GM19023 (cell line): ENCODE results near the gene IRAK1BP1.
"Not testable (repeated sequence)": the region's sequence is repeated elsewhere in the genome, so short reads cannot be mapped to it uniquely, and the experiment has no call there.

Experiments
- ATAC-seq: cut with Tn5 transposase; IDR thresholded peaks from one replicate; pipeline ENCODE4 v1.9.1; 2021; ENCODE audit warnings: mild to moderate bottlenecking, moderate library complexity; ENCODE audit not compliant: unreplicated experiment

IRAK1BP1 gene, protein sequence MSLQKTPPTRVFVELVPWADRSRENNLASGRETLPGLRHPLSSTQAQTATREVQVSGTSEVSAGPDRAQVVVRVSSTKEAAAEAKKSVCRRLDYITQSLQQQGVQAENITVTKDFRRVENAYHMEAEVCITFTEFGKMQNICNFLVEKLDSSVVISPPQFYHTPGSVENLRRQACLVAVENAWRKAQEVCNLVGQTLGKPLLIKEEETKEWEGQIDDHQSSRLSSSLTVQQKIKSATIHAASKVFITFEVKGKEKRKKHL

DNA sequence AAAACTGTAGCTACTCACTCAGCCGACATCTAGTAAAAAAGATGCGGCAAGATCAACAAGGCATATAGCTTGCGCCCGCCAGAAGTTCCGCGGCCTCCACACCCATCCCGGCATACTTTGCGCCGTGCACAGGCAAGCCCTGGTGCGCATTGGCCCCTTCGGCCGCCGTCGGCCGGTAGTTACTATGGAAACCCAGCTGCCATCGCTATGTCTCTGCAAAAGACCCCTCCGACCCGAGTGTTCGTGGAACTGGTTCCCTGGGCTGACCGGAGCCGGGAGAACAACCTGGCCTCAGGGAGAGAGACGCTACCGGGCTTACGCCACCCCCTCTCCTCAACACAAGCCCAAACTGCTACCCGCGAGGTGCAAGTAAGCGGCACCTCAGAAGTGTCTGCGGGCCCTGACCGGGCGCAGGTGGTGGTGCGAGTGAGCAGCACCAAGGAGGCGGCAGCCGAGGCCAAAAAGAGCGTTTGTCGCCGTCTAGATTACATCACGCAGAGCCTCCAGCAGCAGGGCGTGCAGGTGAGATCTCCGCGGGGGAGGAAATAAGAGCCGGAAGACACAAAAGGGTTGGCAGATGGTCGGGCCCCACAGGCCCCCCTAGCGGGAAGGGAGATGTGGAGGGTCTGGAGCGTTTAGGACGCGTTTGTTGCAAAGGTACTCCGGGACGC, at the start of gene IRAK1BP1:
Gene IRAK1BP1 (plus strand): TSS at position 182 of the 671 bp plus-strand sequence. CDS start 26 bp downstream, at position 208.
- ATAC-seq, result peak; percentile 97

DNA sequence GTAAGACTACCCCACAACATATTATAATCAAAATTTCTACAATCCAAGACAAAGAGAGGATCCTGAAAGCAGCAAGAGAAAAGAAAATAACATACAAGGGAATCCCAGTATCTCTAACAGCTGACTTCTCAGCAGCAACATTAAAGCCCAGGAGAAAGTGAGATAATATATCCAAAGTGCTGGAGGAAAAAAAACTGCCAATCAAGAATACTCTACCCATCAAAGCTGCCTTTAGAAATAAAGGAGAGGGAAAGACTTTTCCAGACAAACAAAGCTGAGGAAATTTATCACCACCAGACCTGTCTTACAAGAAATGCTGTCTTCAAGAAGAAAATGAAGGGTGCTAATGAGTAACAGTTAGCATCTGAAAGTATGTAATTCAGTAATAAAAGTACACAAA, 43.3 kb upstream of the IRAK1BP1 start:
- ATAC-seq, result no peak

DNA sequence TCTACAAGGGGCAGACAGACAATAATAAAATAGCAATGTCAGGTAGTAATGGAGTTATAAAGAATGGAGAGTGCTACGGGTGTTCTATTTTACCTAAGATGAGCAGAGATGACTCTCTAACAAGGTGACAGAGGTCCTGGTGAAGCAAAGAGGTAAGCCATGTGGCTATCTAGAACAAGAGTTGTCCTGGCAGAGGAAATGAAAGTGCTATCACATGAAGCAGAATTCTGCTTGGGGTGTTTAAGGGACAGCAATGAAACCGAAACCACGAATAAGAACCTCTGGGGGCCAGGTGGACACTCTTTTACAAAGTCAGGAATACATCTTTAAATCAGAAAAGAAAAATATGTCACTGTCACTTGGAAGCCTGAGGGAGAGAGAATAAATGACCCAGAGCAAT, 37.9 kb upstream of the IRAK1BP1 start:
- ATAC-seq, result no peak

DNA sequence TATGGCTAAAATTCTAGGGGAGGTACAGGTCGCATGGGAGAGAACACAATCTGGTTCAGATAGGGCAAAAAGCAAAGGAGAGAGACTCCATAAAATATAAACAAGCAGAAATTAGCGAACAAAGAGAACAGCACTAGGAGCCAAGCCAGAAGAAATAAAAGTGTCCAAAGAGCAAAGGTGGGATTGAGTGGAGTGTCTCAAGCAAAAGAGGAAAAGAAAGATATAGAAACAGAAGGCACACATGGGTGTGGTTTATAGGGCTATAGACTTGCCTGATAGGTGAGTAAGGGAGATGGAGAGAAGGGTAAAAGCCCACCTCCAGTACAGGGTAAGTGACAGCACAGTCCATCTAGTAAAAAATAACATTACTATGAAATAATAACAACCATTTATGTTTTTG, 36.5 kb upstream of the IRAK1BP1 start:
- no peak for ATAC-seq

DNA sequence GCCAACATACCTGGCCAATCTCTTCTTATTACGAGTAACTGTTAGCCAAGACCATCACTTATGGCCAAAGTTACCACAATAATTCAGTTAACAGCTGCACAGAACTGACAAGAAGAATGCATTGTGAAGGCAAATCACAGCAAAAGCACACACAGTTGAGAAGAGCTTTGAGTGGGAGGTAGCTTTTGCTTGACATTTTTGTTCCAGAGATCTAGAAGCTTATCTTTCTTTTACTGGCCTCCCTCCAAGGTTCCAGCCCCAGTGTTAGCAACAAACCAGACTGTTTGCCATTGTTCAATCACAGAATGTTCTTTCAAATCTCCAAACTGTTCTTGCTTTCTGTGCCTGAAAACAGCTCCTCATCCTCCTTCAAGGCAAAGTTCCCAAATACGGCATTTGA, 35.9 kb upstream of the IRAK1BP1 start:
- no peak for ATAC-seq

DNA sequence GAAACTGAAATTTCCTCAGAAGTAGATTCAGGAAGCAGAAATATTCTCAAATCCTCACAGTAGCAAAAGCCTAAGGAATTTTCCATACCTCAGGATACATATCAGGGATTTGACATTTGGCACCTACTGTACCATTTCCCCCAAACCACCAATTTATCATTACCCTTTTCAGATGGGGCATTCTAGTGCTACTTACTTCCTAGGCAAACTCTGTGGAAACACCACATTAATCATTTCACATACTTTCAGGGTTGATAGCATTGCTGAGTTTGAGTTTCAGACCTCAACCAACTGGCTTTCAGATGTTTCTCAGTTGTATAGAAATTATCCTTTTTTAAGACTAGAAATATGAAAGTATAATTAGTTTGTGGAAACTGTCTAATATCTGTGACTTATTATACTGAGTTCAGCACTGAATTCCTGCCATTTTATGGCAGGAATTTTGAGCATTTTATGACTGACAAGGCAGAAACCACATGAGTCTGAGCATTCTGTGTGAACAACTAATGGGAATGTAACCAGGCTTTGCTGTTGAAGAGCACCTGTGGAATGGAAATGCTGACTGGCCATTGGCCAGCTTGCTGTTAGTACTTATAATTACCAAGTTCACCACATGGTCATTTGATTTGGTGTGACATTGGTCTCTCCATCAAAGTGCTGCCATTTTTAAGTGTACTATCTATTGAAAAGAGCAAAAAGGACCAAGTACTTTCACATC, 35.1 kb upstream of the IRAK1BP1 start:
- peak; percentile 49 for ATAC-seq

DNA sequence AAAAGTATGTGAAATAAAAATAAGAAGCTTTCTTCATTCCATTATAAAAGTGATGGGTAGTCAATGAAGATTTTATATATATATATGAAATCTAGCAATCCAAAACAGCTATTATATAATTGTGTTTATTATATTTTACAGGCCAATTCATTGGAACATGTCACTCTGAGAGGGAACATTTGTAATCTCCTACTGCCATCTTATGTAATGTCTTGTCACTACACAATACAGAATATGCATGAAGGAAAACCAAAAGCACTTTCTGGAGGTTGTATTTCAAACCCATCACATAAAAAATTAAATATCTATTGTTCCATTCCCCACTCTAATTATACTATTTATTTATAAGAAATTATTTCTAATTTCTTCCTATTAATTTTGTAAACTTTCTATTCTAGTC, 31.5 kb upstream of the IRAK1BP1 start:
- ATAC-seq, result no peak

DNA sequence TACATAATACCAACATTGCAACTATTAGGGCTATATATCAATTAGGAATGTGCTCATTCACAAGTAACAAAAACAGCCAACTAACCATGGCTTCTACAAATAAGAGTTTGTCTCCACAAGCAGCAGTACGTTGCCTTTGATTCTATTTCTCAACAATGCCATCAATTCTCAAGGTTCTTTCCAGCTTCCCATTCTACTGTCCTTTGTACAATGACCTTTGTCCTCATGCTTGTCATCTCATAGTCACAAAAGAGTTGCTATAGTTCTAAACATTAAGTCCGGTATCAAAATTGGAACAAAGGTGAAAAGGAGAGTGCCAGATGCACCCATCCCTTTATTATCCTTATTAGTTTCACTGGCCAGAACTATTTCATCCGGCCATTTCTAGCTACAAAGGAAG, 30.8 kb upstream of the IRAK1BP1 start:
- no peak for ATAC-seq

DNA sequence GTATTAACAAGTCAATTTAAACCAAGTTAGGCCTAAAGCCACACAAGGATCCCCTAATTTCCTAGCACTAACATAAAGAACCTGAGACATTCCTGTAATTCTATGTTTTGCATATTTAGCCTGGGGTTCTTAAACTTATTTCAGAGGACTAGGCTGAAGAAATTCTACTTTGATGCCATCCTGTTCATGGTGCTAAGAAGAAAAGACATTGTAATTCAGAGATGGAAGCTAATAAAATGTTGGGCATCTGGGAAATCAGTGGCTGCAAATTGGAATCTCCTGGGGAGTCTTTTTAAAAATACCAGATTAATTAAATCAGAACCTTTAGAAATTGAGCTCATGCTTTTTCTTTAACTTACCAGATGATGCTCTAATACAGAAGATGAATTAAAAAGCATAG, 26.2 kb upstream of the IRAK1BP1 start:
- no peak for ATAC-seq

DNA sequence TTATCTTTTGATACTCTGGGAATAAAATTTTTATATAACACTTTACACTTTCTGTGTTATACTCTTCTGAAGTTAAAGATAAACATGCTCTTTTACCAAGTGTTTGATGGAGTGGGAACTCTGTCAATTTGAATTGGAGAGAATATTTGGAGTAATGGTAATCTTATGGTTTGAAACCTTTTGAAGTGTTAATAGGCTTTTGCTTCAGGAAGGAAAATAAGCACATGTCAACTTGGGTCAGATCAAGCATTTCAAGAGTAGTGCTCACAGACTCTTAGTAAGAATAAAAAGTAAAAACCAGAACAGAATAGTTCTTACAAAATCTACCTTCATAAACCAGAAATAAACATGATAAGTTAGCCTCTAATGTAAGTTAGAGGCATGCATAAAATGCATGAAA, 24.4 kb upstream of the IRAK1BP1 start:
- ATAC-seq, result no peak

DNA sequence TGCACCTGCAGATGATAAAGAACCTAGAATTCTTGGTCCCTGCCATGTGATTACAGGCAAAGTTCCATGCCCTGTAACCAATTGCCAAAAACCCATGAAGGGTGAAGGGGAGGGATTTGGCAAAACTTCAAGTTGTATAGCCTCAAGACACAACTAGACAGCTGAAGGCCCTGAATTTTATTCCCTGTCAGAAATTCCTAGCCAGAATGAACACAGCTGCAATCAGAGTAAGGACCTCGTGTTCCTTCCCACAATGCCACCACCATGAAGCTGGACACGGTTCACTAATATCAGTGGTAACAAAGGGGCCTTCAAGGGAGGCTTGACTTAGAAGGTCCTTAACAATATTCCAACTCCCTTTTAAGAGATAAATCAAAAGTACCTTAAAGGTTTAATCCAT, 22.5 kb upstream of the IRAK1BP1 start:
- ATAC-seq, result no peak

DNA sequence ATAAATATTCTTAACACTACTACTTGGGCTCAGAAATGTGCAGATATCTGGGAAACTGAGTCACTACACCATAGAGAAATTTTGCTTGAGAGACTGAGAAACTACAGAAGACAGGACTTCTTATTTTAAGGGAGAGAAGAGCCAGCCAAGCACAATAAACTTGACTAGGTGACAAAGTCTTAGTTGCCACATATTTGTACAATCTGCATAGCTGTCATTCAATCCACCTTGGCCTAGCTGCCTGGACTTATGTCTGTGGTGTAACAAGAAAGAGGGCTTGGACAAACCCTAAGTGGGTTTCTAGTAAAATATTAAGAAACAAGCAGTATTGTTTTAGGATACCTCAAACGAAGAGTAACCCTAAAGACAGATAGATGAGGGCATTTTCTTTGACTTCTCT, 21.8 kb upstream of the IRAK1BP1 start:
- ATAC-seq, result no peak

DNA sequence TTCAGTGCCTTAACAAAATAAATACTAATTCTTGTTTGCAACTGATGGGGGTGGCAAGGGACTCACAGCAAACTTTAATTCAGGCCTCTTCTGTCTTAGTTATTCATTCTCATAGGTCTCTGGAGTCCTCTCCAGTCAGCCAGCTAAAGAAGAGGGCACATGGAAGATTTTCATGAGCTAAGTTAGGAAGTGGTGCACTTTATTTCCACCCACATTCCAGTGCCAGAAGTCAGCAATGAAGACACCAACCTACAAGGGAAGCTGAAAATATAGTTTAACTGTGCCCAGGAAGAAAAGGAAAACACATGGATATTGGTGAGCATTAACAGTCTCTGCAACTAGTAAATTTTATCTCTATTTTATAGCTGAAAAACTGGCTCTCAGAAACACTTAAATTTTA, 16.7 kb upstream of the IRAK1BP1 start:
- no peak for ATAC-seq

DNA sequence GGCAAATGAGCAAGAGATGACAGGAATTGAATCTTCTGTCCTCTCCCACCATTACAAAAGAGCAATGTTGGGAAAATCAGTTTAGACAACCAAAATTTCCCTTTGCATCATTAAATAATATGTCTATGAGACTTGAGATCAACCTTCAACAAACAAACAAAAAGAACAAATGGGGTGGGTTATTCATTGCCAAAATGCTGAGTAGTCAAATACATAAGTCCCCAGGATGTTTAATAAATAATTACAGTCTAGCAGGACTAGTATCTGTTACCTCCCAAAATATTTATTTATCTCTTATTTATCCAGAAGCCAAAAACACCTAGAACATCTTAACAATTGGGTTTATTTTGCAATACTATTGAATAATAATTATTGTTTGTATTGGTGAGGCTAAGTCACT, 16.2 kb upstream of the IRAK1BP1 start:
- ATAC-seq, result no peak

DNA sequence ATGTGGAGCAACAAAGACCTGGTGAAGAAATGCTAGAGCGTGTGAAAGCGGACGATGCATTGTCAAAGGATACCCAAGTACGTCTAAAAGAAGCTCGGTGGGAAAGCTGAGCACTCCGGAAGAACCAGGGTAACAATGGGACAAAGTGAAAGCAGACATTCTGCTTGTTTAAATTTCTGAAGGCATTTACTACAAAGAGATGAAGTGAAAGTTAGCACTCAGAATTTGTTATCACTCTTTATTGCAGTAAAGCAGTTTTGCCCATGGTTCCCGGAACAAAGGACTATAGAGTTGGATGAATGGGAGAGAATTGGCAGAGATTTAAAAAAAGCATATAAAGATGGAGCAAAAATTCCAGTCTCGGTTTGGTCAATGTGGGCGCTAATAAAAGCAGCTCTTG, 12.8 kb upstream of the IRAK1BP1 start:
- no peak for ATAC-seq

DNA sequence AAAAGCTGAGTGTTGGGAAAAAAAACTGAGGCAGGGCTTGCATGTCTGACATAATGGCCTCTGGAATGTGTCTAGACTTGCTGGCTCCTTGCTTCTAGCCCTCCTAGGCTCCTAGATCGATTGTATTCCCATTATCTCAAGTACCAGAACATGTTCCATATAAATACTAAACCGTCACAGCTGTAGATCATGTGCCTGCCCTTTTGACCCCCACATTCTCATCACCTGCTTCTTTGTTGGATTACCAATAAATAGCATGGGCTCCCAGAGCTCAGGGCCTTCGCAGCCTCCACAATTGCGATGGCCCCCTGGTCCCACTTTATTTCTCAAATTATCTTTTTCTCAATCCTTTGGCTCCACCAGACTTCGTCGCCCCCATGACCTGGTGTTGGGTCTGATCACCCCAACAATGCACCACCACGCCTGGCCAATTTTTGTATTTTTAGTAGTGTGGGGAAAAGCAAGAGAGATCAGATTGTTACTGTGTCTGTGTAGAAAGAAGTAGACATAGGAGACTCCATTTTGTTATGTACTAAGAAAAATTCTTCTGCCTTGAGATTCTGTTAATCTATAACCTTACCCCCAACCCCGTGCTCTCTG, 8.9 kb upstream of the IRAK1BP1 start:
- ATAC-seq, result not testable (repeated sequence)

DNA sequence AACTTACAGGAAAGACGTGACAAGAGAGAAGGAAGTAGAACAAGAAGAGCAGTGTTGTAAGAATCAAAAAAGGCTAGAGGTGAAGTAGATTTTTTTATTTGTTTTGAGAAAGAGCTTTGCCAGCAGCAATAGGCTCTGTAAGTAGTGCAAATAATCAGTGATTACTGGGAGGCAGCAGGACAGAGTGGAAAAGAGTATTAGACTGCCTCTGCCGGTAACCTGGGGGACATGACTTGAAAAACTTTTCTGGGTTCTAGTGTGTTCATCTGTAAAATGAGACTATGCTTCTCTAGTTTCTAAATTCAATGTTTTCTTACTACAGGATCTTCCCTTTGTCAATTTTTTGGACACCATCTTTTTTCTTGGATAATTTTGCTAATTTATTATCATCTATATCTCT, 5.8 kb upstream of the IRAK1BP1 start:
- ATAC-seq, result no peak

DNA sequence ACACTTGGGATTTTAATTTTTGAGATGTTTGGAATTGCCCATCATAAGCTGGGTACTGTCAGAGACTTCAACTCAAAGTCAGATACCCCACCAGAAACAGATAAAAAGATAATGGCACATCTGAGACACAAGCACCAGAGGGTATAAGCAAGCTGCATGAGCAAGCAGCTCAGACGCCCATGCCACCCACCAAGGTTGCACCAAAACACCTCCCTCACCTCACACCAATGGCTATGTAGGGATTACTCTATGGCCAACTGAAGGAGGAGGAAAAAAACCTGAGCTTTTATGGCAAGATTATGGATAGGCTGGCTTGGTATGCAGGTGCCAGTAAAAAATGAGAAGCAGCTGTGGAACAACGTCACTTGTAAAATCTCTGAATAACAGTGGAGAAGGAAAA, 3.8 kb upstream of the IRAK1BP1 start:
- no peak for ATAC-seq

DNA sequence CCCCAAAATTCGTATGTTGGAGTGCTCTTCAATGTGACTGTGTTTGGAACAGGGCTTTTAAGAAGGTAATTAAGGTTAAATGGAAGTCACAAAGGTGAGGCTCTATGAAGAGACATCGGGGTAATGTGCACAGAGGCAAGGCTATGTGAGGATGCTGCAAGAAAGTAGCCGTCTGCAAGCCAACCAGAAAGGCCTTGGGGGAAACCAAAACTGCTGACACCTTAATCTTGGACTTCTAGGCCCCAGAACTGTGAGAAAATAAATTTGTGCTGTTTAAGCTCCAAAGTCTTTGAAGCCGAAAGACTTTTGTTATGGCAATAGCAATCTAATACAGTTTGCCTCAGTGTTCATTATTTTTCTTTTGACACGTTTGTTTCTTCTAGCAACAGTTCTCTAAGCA, 2.4 kb upstream of the IRAK1BP1 start:
- ATAC-seq, result no peak

DNA sequence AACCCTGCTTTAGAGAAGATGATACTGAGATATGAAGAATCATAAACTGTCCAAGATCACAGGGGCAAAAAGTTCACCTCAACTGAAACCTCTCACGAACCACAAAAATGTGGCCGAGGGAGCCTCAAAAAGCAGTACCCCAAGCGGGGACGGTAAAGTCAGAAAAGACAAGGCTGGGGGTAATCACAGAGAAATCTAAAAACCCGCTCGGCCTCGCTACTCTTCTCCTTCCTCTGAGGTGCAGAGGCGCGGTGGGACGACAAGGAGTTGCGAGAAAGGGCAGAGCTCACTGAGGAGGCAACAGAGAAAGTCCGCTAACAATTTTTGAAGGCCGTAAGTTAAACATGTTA, 356 bp upstream of the IRAK1BP1 start:
- ATAC-seq, result peak; percentile 40

DNA sequence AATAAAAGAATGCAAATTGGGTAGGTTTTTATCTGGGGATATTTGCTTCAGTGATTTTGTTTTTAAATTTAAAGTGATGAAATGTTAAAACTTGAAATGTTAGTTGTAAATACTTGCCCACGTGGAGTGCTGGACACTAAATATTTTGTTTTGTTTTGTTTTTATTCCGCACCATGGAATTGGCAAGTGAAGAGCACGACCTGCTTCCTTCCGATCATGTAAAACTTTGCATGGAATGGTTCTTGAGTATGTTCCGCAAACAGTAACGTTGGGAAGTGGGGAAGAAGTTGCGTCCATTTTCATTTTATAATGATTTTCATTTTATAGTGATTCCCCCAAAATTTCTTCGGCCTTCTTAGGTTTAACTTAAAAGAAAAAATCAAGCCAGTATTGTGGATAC, 765 bp downstream of the IRAK1BP1 start:
- no peak for ATAC-seq

DNA sequence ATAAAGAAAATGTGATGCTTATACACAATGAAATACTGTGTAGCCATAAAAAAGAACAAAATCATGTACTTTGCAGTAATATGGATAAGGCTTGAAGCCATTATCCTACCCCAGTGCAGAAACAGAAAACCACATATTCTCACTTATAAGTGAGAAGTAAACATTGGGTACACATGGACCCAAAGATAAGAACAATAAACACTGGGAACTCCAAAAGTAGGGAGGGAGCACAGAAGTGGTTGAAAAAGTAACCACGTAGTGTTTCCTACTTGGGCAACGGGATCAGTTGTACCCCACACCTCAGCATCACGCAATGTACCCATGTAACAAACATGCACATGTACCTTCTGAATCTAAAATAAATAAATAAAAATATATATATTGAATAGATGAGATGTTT, 8.2 kb downstream of the IRAK1BP1 start:
- no peak for ATAC-seq
